PC-3 (cell line): Measurements from ENCODE around the gene FAF2.

Experiments
- CTCF ChIP-seq: fragments of 300-600 bp; sonication (generic); conservative IDR thresholded peaks from 2 replicates; pipeline ENCODE4 v1.5.1; 2017; ENCODE audit warnings: antibody characterized with exemption, low read depth, mild to moderate bottlenecking, low read length
- EZH2 ChIP-seq: fragments of 300-600 bp; sonication (generic); IDR thresholded peaks from one replicate; pipeline ENCODE4 v1.6.1; 2017; ENCODE audit warnings: antibody characterized with exemption, mild to moderate bottlenecking, low read length; ENCODE audit not compliant: unreplicated experiment

- TF ChIP-seq EZH2, result no peak
- TF ChIP-seq CTCF, result no peak
These were observed 18.2 kb downstream of the FAF2 start for GRCh38 chr5:176466245-176466871.
